ENCODE data around the gene TMEM161A. TPM values are rescaled to one million over a fixed set of nuclear protein-coding genes. Genes with fewer than 3 reads are reported as not detected.

Gene TMEM161A
- total and polyA plus RNA-seq, 3 donors from 2014 or later = 13.2 to 18.7 (median 17.4) TPM

DNA sequence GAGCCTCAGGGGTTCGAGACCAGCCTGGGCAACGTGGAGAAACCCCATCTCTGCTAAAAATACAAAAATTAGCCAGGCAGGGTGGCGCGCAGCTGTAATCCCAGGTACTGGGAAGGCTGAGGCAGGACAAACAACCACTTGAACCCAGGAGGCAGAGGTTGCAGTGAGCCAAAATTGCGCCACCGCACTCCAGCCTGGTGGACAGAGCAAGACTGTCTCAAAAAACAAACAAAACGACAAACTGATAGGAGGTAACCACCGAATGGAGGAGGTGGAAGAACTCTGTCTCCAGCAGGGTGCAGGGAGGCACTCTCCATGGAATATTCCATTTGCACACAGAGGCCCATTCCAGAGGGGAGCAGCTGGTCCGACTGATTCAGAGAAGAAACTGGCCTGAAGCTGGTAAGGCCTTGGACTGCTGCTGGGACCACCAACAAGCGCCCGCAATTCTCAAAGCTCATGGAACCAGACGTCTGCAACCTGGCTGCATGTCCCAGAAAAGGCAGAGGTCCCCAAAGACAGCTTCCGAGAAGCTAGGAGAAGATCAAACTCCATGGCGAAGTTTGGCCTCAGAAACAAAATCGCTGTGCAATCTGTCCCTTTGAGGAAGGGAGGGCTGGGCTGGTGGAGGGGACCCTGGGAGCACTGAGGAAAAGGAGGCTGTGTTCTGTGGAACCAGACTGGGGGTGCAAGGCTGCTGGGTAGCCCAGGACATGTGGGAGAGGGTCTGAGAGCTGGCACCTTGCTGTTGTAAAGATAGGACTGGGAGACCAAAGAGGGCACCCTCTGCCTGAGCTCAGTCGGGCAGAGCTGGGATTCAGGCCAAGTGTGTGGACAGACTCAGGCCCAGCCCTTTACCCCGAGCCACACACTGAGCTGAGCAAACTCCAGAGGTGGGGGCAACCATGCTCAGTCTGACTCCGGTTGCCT lies 39.3 kb downstream of the TMEM161A start:
- WGBS, 2 donors = 84 to 85% methylated on average over 15 to 18 of the region's 18 CpGs
- H3K4me1 ChIP-seq = no peaks in the 10 kb centered on the region
- H3K27me3 ChIP-seq = no peaks in the 10 kb centered on the region
- DNase-seq = no peak
- no peak overlapping the region for H3K27ac ChIP-seq
- intact Hi-C loops (cut with DNase I; ENCODE audit: low total_unique reads) = no loop called here
- TF ChIP-seq, protein P1, sequence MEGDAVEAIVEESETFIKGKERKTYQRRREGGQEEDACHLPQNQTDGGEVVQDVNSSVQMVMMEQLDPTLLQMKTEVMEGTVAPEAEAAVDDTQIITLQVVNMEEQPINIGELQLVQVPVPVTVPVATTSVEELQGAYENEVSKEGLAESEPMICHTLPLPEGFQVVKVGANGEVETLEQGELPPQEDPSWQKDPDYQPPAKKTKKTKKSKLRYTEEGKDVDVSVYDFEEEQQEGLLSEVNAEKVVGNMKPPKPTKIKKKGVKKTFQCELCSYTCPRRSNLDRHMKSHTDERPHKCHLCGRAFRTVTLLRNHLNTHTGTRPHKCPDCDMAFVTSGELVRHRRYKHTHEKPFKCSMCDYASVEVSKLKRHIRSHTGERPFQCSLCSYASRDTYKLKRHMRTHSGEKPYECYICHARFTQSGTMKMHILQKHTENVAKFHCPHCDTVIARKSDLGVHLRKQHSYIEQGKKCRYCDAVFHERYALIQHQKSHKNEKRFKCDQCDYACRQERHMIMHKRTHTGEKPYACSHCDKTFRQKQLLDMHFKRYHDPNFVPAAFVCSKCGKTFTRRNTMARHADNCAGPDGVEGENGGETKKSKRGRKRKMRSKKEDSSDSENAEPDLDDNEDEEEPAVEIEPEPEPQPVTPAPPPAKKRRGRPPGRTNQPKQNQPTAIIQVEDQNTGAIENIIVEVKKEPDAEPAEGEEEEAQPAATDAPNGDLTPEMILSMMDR (IDR thresholded peaks at IDR 0.05) = no peak
- TF ChIP-seq POLR2A (IDR thresholded peaks at IDR 0.05) = no peak
- H3K9me3 ChIP-seq = no peaks in the 10 kb centered on the region
- no peak overlapping the region for H3K4me3 ChIP-seq
- H3K36me3 ChIP-seq (ENCODE audit: low read depth, missing control alignments) = no peaks in the 10 kb centered on the region

DNA sequence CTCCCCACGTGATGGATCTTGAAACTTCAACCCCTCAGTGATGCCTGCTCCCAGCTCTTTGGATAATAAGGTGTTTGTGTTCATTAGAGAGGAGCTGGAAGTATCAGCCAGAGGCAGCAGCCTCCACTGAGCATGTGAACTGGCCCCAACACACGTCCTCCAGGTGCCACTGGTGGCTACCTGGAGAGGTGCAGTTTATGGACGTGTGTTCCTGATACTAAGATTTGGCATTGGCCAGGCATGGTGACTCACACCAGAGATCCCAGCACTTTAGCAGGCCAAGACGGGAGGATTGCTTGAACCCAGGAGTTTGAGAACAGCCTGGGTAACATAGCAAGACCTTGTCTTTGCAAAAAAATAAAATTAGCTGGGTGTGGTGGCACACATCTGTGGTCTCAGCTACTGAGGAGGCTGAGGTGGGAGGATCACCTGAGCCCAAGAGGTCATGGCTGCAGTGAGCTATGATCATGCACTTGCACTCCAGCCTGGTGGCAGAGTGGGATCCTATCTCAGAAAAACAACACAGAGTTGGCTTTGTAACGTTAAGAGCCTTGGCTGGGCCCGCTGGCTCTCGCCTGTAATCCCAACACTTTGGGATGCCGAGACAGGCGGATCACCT lies 40.1 kb downstream of the TMEM161A start:
- DNase-seq = no peak
- no peaks in the 10 kb centered on the region for H3K27me3 ChIP-seq
- H3K4me3 ChIP-seq = no peak overlapping the region
- whole genome bisulfite sequencing, 2 donors = 85 to 93% methylated on average over 9 of the region's 9 CpGs
- no peaks in the 10 kb centered on the region for H3K4me1 ChIP-seq
- intact Hi-C loops (cut with DNase I; ENCODE audit: low total_unique reads) = no loop called here
- no peak overlapping the region for H3K27ac ChIP-seq
- no peak for TF ChIP-seq POLR2A (IDR thresholded peaks at IDR 0.05)
- TF ChIP-seq, protein P1 (IDR thresholded peaks at IDR 0.05) = no peak
- no peaks in the 10 kb centered on the region for H3K36me3 ChIP-seq (ENCODE audit: low read depth, missing control alignments)
- no peaks in the 10 kb centered on the region for H3K9me3 ChIP-seq

DNA sequence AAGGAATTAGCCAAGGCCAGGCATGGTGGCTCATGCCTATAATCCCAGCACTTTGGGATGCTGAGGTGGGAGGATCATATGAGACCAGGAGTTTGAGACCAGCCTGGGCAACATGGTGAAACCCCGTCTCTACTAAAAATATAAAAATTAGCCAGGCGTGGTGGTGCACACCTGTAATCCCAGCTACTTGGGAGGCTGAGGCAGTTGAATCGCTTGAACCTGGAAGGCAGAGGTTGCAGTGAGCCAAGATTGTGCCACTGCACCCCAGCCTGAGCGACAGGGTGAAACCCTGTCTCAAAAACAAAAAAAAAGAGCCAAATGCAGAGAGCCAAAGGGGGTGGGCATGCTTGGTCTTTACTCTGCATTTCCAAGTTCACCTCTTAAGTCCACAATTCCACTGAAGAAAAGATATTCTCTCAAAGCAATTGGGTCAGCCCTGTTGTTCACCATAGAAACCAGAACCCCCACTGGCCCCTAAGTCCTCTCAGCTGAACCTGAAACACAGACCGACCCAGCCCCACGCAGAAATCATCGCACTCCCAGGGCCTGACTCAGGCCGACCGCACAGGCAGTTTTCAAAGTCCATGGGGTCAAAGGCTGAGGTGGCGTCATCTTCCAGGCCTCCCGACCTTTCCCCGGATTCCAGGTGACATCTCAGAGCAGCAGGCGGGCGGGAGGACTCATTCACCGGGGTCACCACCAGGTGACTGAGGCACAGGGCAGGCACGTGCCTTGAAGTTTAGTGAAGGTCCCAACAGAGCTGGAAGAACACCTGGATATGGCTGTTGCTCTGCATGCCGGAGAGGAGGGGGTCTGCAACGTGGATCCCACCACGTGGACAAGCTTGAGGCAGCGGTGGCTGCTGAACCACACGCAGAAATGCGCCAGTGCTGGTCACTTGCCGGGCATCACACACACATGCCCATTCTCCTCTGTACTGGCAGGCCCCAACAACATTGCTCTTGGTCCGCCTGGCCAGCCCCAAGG lies 41.3 kb downstream of the TMEM161A start:
- no peaks in the 10 kb centered on the region for H3K36me3 ChIP-seq (ENCODE audit: low read depth, missing control alignments)

DNA sequence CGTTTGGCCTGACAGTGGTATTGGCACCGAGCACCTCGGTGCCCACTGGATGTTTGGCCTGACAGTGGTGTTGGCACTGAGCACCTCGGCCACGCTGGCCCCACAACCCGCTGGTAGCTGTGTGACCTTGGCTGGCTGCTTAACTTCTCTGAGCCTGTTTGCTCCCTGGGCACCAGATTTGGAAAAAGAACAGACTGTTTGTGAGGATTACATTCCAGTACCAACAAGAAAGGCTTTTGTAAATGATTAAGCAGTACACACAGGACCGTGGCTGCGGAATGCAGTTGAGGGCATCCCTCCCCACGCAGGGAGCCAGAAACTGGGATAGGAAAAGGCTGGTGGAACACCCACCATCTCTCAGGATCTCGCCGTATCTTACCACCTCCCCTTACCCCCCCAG lies 42.6 kb downstream of the TMEM161A start:
- H3K36me3 ChIP-seq (ENCODE audit: low read depth, missing control alignments) = no peaks in the 10 kb centered on the region

More for the DNA sequence above, 41.3 kb downstream of the TMEM161A start:
- WGBS, 2 donors = 91 to 96% methylated on average over 15 to 24 of the region's 24 CpGs
- H3K27me3 ChIP-seq = no peaks in the 10 kb centered on the region
- H3K4me3 ChIP-seq = no peak overlapping the region
- TF ChIP-seq POLR2A (IDR thresholded peaks at IDR 0.05) = no peak
- TF ChIP-seq, protein P1 (IDR thresholded peaks at IDR 0.05) = no peak
- no peaks in the 10 kb centered on the region for H3K4me1 ChIP-seq
- H3K9me3 ChIP-seq = no peaks in the 10 kb centered on the region
- intact Hi-C loops (cut with DNase I; ENCODE audit: low total_unique reads) = no loop called here
- no peak for DNase-seq
- H3K27ac ChIP-seq = no peak overlapping the region

More for the DNA sequence above, 42.6 kb downstream of the TMEM161A start:
- WGBS, 2 donors = 69 to 79% methylated on average over 11 of the region's 11 CpGs
- no peaks in the 10 kb centered on the region for H3K9me3 ChIP-seq
- TF ChIP-seq, protein P1 (IDR thresholded peaks at IDR 0.05) = no peak
- TF ChIP-seq POLR2A (IDR thresholded peaks at IDR 0.05) = no peak
- intact Hi-C loops (cut with DNase I; ENCODE audit: low total_unique reads) = no loop called here
- DNase-seq = no peak
- no peak overlapping the region for H3K27ac ChIP-seq
- H3K27me3 ChIP-seq = no peaks in the 10 kb centered on the region
- H3K4me1 ChIP-seq = no peaks in the 10 kb centered on the region
- no peak overlapping the region for H3K4me3 ChIP-seq
